PC-3 (cell line): ENCODE measurements around the gene FBXO42. TPM values are rescaled to one million over a fixed set of nuclear protein-coding genes. Genes with fewer than 3 reads are reported as not detected.

Experiments used
- ATAC-seq: fragments of 200-7000 bp; cut with Tn5 transposase; 2 replicates; pipeline ENCODE4 v1.9.1; 2020; ENCODE audit warnings: mild to moderate bottlenecking, moderate library complexity
- BruUV-seq: library from RNA; stranded (reverse); fragments of 400-500 nt; replicated peaks from 2 replicates; lab custom pipeline; 2021; lab: Mats Ljungman, UMichigan
- CTCF ChIA-PET: fragments of 300-600 bp; sonication (Branson Sonifier 250); formaldehyde crosslinking; loops from one replicate; lab custom pipeline; 2022; ENCODE audit warnings: antibody characterized with exemption; lab: Charles Lee
- POLR2A ChIA-PET: fragments of 300-600 bp; sonication (Branson Sonifier 250); formaldehyde crosslinking; loops from one replicate; lab custom pipeline; 2022; ENCODE audit warnings: antibody characterized with exemption; ENCODE audit not compliant: unreplicated experiment; lab: Charles Lee
- DNase-seq: peaks from one replicate; pipeline ENCODE4 v3.0.0-alpha.2; 2015
- H2AFZ ChIP-seq: fragments of 300-600 bp; sonication (generic); 2 replicates; pipeline ENCODE4 v1.6.0; 2016; ENCODE audit warnings: antibody characterized with exemption, low read length
- H3F3A ChIP-seq: fragments of 300-600 bp; sonication (generic); one replicate; pipeline ENCODE4 v1.6.0; 2017; ENCODE audit warnings: antibody characterized with exemption, low read length, control low read depth, mild to moderate bottlenecking; ENCODE audit not compliant: unreplicated experiment
- H3K27ac ChIP-seq: fragments of 300-600 bp; sonication (generic); 2 replicates; pipeline ENCODE4 v1.5.1; 2016; ENCODE audit warnings: mild to moderate bottlenecking, low read length
- H3K27me3 ChIP-seq: fragments of 300-600 bp; sonication (generic); 2 replicates; pipeline ENCODE4 v1.6.1; 2016; ENCODE audit warnings: low read length, mixed read lengths
- H3K36me3 ChIP-seq: fragments of 300-600 bp; sonication (generic); 2 replicates; pipeline ENCODE4 v1.6.1; 2016; ENCODE audit warnings: low read depth, mixed run types, low read length, mixed read lengths
- H3K4me1 ChIP-seq: fragments of 300-600 bp; sonication (generic); 2 replicates; pipeline ENCODE4 v1.5.1; 2016; ENCODE audit warnings: low read length; ENCODE audit not compliant: insufficient read depth
- H3K4me2 ChIP-seq: fragments of 300-600 bp; sonication (generic); 2 replicates; pipeline ENCODE4 v1.6.0; 2016; ENCODE audit warnings: low read length
- H3K4me3 ChIP-seq: fragments of 300-600 bp; sonication (generic); 2 replicates; pipeline ENCODE4 v1.5.1; 2016; ENCODE audit warnings: mild to moderate bottlenecking, low read length, mixed read lengths
- H3K79me2 ChIP-seq: fragments of 300-600 bp; sonication (generic); 2 replicates; pipeline ENCODE4 v1.6.1; 2017; ENCODE audit warnings: low read length, mixed read lengths
- H3K9ac ChIP-seq: fragments of 300-600 bp; sonication (generic); 2 replicates; pipeline ENCODE4 v1.6.0; 2016; ENCODE audit warnings: mild to moderate bottlenecking, low read length
- H3K9me2 ChIP-seq: fragments of 300-600 bp; sonication (generic); replicated peaks from 2 replicates; pipeline ENCODE4 v1.6.1; 2016; ENCODE audit warnings: mixed run types, low read length, mixed read lengths
- H3K9me3 ChIP-seq: fragments of 300-600 bp; sonication (generic); 2 replicates; pipeline ENCODE4 v1.6.1; 2016; ENCODE audit warnings: low read length, mixed read lengths
- H4K20me1 ChIP-seq: fragments of 300-600 bp; sonication (generic); 2 replicates; pipeline ENCODE4 v1.6.1; 2016; ENCODE audit warnings: low read length, mixed read lengths
- EZH2 ChIP-seq: fragments of 300-600 bp; sonication (generic); IDR thresholded peaks from one replicate; pipeline ENCODE4 v1.6.1; 2017; ENCODE audit warnings: antibody characterized with exemption, mild to moderate bottlenecking, low read length; ENCODE audit not compliant: unreplicated experiment
- EZH2phosphoT487 ChIP-seq: fragments of 300-600 bp; sonication (generic); IDR thresholded peaks from 2 replicates; pipeline ENCODE4 v1.6.1; 2018; ENCODE audit warnings: mild to moderate bottlenecking, antibody characterized with exemption, low read length, borderline replicate concordance
- intact Hi-C: fragments of 100-400 bp; cut with micrococcal nuclease; formaldehyde crosslinking; loops from 2 replicates; pipeline ENCODE4 v1.9.0; 2023
- total RNA-seq: library from RNA; depleted of rRNA; stranded (reverse); fragments of >200 nt; gene quantifications from 2 replicates; pipeline ENCODE4 v1.2.3, GENCODE V29; 2014
- TF ChIP-seq, protein P1 (sequence below): fragments of 300-600 bp; sonication (generic); conservative IDR thresholded peaks from 2 replicates; pipeline ENCODE4 v1.5.1; 2017; ENCODE audit warnings: antibody characterized with exemption, low read depth, mild to moderate bottlenecking, low read length

Gene FBXO42
- total RNA-seq, 1 experiment from 2014 or later = 16.0 TPM

DNA sequence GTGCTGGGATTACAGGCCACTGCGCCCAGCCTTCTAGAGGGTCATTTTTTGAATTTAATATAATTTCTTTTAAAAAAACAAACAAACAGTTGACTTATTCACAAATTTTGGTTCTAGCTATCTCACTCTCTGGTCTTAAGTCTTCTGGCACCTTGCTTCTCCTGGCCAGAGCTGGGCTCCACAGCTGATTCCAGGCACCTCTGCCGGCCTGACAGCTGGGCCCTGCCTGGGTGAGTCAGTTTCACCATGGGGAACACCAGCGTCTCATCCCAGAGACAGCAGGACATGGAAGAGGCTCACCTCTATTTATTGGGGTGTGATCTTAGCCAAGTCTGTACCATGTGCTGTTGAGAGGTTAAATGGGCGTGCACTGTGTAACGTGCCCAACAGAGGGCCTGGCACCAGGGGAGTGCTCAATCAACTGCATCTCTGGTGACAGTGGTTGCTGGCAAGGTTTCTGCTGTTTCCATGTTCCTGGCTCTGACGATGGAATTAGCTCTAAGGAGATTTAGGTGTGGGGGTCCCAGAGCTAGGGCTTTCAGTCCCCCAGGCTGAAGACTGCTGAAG, 116.3 kb downstream of the FBXO42 start:
- Histone ChIP-seq H3K9me2 (no peaks in the 10 kb centered on the region), H3K9me3 (no peaks in the 10 kb centered on the region), H3K9ac (peak overlapping the region; percentile 54; the same call in 1 of the 2 replicates), H3F3A (no peaks in the 10 kb centered on the region), H3K4me2 (peak overlapping the region; percentile 90), H3K4me1 (peaks cover 22% of the 10 kb centered on the region), H3K27ac (peak overlapping the region; percentile 65), H2AFZ (peak overlapping the region; percentile 75), H3K4me3 (peak overlapping the region; percentile 72), H3K36me3 (no peaks in the 10 kb centered on the region), H4K20me1 (no peaks in the 10 kb centered on the region), H3K27me3 (no peaks in the 10 kb centered on the region), H3K79me2 (no peaks in the 10 kb centered on the region)
- ATAC-seq (peak; percentile 76), DNase-seq (peak; percentile 73)
- BruUV-seq = no TSS peak
- ChIA-PET POLR2A (no interaction called here), CTCF (interaction anchor here (0.6 kb wide), 2 partner anchors 421 to 715 kb away, joined by 3 to 5 read pairs; no protein-coding TSS in a partner anchor)
- no peak for TF ChIP-seq EZH2phosphoT487
- TF ChIP-seq, protein P1, sequence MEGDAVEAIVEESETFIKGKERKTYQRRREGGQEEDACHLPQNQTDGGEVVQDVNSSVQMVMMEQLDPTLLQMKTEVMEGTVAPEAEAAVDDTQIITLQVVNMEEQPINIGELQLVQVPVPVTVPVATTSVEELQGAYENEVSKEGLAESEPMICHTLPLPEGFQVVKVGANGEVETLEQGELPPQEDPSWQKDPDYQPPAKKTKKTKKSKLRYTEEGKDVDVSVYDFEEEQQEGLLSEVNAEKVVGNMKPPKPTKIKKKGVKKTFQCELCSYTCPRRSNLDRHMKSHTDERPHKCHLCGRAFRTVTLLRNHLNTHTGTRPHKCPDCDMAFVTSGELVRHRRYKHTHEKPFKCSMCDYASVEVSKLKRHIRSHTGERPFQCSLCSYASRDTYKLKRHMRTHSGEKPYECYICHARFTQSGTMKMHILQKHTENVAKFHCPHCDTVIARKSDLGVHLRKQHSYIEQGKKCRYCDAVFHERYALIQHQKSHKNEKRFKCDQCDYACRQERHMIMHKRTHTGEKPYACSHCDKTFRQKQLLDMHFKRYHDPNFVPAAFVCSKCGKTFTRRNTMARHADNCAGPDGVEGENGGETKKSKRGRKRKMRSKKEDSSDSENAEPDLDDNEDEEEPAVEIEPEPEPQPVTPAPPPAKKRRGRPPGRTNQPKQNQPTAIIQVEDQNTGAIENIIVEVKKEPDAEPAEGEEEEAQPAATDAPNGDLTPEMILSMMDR = peak; percentile 43; the same call in 1 of the 2 replicates
- no peak for TF ChIP-seq EZH2
- intact Hi-C loops = loop anchor here (2.0 kb wide), 3 partner anchors 47 to 157 kb away; no protein-coding TSS in a partner anchor

DNA sequence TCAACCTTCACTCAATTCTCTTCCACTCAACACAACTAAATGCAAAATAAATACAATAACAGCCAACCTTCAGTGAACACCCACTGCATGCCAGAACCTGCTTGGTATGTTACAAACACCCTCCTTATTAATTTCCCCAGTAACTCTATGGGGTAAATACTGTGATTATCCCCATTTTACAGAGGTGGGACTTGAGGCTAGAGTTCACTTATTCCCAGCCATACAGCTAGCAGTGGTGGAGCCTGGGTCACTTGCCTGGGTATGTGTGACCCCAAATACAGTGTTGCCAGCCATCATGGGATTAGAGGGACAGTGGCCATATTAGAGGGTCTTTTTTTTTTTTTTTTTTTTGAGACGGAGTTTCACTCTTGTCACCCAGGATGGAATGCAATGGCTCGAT, 116.9 kb downstream of the FBXO42 start:
- H3K9me2 ChIP-seq = no peaks in the 10 kb centered on the region
- no peak for TF ChIP-seq EZH2phosphoT487
- no peak for TF ChIP-seq EZH2
- TF ChIP-seq, protein P1 = no peak
- no peaks in the 10 kb centered on the region for H3K79me2 ChIP-seq
- H4K20me1 ChIP-seq = no peaks in the 10 kb centered on the region
- CTCF ChIA-PET = interaction anchor here (0.6 kb wide), 2 partner anchors 420 to 716 kb away, joined by 3 to 5 read pairs; no protein-coding TSS in a partner anchor
- no peaks in the 10 kb centered on the region for H3K36me3 ChIP-seq
- DNase-seq (no peak), ATAC-seq (no peak)
- POLR2A ChIA-PET = no interaction called here
- no peaks in the 10 kb centered on the region for H3K9me3 ChIP-seq
- H3K27ac ChIP-seq = no peak overlapping the region
- intact Hi-C loops = no loop called here
- peaks cover 22% of the 10 kb centered on the region for H3K4me1 ChIP-seq
- H3K4me3 ChIP-seq = no peak overlapping the region
- no peaks in the 10 kb centered on the region for H3K27me3 ChIP-seq
- no TSS peak for BruUV-seq
- no peak overlapping the region for H2AFZ ChIP-seq
- H3K4me2 ChIP-seq = no peak overlapping the region
- no peak overlapping the region for H3K9ac ChIP-seq
- H3F3A ChIP-seq = no peaks in the 10 kb centered on the region

DNA sequence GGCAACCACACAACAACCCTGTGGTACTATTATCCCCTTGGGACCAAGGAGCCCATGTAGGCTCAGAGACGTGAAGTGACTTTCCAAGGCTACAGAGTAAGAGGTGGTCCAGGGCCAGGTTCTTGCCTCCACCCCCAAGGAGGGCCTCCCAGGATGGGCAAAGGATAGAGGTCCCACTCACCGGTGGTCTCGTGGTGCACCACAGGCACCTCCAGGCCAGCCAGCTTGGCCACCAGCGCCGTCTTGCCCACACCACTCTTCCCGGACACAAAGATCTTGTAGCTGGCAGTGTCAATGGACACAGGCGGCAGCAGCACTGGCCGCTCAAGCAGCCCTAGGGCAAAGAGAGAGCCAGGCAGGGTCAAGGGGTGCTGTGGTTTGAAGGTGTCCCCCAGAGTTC, 118.8 kb downstream of the FBXO42 start:
- H3K9me2 ChIP-seq = no peaks in the 10 kb centered on the region
- no peaks in the 10 kb centered on the region for H3K79me2 ChIP-seq
- ChIA-PET POLR2A (no interaction called here), CTCF (no interaction called here)
- TF ChIP-seq EZH2 = no peak
- TF ChIP-seq, protein P1 = no peak
- TF ChIP-seq EZH2phosphoT487 = no peak
- no peaks in the 10 kb centered on the region for H3F3A ChIP-seq
- H2AFZ ChIP-seq = no peak overlapping the region
- H3K4me2 ChIP-seq = no peak overlapping the region
- H3K27me3 ChIP-seq = no peaks in the 10 kb centered on the region
- no peak overlapping the region for H3K4me3 ChIP-seq
- ATAC-seq (no peak), DNase-seq (no peak)
- intact Hi-C loops = no loop called here
- no peaks in the 10 kb centered on the region for H3K9me3 ChIP-seq
- H3K27ac ChIP-seq = no peak overlapping the region
- H4K20me1 ChIP-seq = no peaks in the 10 kb centered on the region
- peaks cover 20% of the 10 kb centered on the region for H3K4me1 ChIP-seq
- no peak overlapping the region for H3K9ac ChIP-seq
- no peaks in the 10 kb centered on the region for H3K36me3 ChIP-seq
- BruUV-seq = no TSS peak
